Measurements from ENCODE around the gene TTN.
A peak's percentile ranks its signal among the peaks of the same experiment; 100 is the strongest.

TTN gene

GRCh38 chr2:178829299-178829960 is 22.2 kb upstream of the TTN start:
- DNase-seq (ENCODE audit: insufficient read length, low spot score): no peak
- TF ChIP-seq CTCF (IDR thresholded peaks at IDR 0.05; ENCODE audit: insufficient read depth, missing control alignments): no peak
- FAIRE-seq: peak; percentile 81

- no peak for TF ChIP-seq CTCF (IDR thresholded peaks at IDR 0.05; ENCODE audit: insufficient read depth, missing control alignments)
- FAIRE-seq: no peak
Measured at GRCh38 chr2:178828486-178828881, 21.3 kb upstream of the TTN start.

GRCh38 chr2:178827739-178828485 is 20.7 kb upstream of the TTN start:
- no peak for TF ChIP-seq CTCF (IDR thresholded peaks at IDR 0.05; ENCODE audit: insufficient read depth, missing control alignments)
- DNase-seq (ENCODE audit: insufficient read length, low spot score): no peak
- no peak for FAIRE-seq

More at GRCh38 chr2:178828486-178828881, 21.3 kb upstream of the TTN start:
- no peak for DNase-seq (ENCODE audit: insufficient read length, low spot score)

- DNase-seq (ENCODE audit: insufficient read length, low spot score): no peak
- no peak for TF ChIP-seq CTCF (IDR thresholded peaks at IDR 0.05; ENCODE audit: insufficient read depth, missing control alignments)
- no peak for FAIRE-seq
Measured at GRCh38 chr2:178827111-178827510, 19.9 kb upstream of the TTN start.

- no peak for FAIRE-seq
- TF ChIP-seq CTCF (IDR thresholded peaks at IDR 0.05; ENCODE audit: insufficient read depth, missing control alignments): no peak
Measured at GRCh38 chr2:178825183-178825582, 18.0 kb upstream of the TTN start.

GRCh38 chr2:178824181-178824580 is 17.0 kb upstream of the TTN start:
- FAIRE-seq (no peak), DNase-seq (ENCODE audit: insufficient read length, low spot score) (no peak)
- TF ChIP-seq CTCF (IDR thresholded peaks at IDR 0.05; ENCODE audit: insufficient read depth, missing control alignments): no peak

More at GRCh38 chr2:178825183-178825582, 18.0 kb upstream of the TTN start:
- no peak for DNase-seq (ENCODE audit: insufficient read length, low spot score)

GRCh38 chr2:178819992-178820391 is 12.8 kb upstream of the TTN start:
- FAIRE-seq (no peak), DNase-seq (ENCODE audit: insufficient read length, low spot score) (no peak)
- TF ChIP-seq CTCF (IDR thresholded peaks at IDR 0.05; ENCODE audit: insufficient read depth, missing control alignments): no peak
